ENCODE results near the gene ADGRA1.

Gene ADGRA1

DNA sequence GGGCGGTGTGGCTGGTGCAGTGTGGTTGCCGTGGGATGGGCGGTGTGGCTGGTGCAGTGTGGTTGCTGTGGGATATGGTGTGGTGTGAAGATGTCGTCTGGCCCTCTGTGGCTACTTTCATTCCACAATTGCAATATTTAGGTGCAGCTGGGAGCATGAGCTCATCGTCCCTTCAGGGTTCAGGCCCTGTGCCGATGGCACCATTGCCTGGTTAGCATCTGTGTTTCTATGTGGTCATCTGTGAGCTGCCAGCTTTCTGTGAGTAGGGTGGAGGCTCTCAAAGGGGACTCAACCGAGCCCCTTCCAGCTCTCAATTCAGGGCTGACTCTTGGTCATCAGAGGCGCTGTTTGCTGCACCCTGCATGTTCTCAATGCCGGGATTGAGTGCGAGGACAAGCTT is 3.6 kb downstream of the ADGRA1 start:
- TF ChIP-seq CEBPB (IDR thresholded peaks at IDR 0.05) (no peak), FOXM1 (IDR thresholded peaks at IDR 0.05; ENCODE audit: borderline replicate concordance, low read depth) (no peak), TEAD4 (IDR thresholded peaks at IDR 0.05) (no peak)

DNA sequence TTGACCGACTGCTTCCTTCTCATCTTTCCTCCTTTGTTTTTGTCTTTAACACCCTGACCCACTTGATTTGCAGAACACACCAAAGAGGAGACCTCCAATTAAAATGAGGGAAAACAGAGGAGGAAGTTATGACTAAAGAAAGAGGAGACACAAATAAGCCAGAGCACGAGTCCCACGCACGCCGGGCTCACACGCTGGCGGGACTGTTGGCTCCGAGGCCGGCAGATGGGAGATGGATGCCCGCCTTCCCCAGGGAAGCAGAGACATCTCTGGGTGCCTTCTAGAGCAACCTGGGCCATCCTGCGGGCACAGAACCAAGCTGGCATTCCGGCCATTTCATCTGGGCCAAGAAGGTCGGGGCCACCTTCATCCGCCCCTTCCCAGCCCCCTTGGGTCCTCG is 5.6 kb downstream of the ADGRA1 start:
- TF ChIP-seq TCF12 (IDR thresholded peaks at IDR 0.05; ENCODE audit: low read depth), result no peak
- TF ChIP-seq, protein P1, sequence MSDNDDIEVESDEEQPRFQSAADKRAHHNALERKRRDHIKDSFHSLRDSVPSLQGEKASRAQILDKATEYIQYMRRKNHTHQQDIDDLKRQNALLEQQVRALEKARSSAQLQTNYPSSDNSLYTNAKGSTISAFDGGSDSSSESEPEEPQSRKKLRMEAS (IDR thresholded peaks at IDR 0.05), result no peak

DNA sequence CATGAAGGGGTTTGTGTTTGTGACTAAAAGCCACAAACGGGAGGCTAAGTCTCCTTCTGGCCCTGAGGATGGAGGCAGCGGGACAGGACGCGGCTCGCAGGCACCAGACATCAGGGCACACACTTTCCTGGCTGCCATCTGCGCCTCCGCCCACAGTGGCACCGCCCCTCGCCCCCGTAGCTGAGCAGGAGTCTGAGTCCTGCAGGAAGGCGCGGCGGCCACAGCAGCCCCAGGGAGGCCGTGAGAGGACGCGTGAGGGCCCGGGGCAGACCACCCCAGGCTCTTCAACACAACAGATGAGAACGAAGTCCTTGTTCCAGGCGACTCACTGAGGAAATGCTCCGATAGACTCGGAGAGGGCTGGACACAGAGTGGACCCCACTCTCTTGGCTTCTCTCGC is 6.6 kb downstream of the ADGRA1 start:
- no peak for TF ChIP-seq ZBTB7A (IDR thresholded peaks at IDR 0.05; ENCODE audit: low read depth)
- TF ChIP-seq, protein P2, sequence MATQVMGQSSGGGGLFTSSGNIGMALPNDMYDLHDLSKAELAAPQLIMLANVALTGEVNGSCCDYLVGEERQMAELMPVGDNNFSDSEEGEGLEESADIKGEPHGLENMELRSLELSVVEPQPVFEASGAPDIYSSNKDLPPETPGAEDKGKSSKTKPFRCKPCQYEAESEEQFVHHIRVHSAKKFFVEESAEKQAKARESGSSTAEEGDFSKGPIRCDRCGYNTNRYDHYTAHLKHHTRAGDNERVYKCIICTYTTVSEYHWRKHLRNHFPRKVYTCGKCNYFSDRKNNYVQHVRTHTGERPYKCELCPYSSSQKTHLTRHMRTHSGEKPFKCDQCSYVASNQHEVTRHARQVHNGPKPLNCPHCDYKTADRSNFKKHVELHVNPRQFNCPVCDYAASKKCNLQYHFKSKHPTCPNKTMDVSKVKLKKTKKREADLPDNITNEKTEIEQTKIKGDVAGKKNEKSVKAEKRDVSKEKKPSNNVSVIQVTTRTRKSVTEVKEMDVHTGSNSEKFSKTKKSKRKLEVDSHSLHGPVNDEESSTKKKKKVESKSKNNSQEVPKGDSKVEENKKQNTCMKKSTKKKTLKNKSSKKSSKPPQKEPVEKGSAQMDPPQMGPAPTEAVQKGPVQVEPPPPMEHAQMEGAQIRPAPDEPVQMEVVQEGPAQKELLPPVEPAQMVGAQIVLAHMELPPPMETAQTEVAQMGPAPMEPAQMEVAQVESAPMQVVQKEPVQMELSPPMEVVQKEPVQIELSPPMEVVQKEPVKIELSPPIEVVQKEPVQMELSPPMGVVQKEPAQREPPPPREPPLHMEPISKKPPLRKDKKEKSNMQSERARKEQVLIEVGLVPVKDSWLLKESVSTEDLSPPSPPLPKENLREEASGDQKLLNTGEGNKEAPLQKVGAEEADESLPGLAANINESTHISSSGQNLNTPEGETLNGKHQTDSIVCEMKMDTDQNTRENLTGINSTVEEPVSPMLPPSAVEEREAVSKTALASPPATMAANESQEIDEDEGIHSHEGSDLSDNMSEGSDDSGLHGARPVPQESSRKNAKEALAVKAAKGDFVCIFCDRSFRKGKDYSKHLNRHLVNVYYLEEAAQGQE (IDR thresholded peaks at IDR 0.05; ENCODE audit: low read depth), result no peak
- no peak for TF ChIP-seq EP300 (IDR thresholded peaks at IDR 0.05; ENCODE audit: borderline replicate concordance)
- TF ChIP-seq FOXM1 (IDR thresholded peaks at IDR 0.05; ENCODE audit: borderline replicate concordance, low read depth), result no peak
- TF ChIP-seq, protein P3, sequence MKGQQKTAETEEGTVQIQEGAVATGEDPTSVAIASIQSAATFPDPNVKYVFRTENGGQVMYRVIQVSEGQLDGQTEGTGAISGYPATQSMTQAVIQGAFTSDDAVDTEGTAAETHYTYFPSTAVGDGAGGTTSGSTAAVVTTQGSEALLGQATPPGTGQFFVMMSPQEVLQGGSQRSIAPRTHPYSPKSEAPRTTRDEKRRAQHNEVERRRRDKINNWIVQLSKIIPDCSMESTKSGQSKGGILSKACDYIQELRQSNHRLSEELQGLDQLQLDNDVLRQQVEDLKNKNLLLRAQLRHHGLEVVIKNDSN (IDR thresholded peaks at IDR 0.05), result no peak
- no peak for TF ChIP-seq TCF12 (IDR thresholded peaks at IDR 0.05; ENCODE audit: low read depth)
- TF ChIP-seq RAD21 (IDR thresholded peaks at IDR 0.05; ENCODE audit: low read depth), result no peak
- TF ChIP-seq, protein P1 (IDR thresholded peaks at IDR 0.05), result no peak
- TF ChIP-seq TAF1 (IDR thresholded peaks at IDR 0.05; ENCODE audit: low read depth), result no peak
- TF ChIP-seq EGR1 (IDR thresholded peaks at IDR 0.05), result no peak
- TF ChIP-seq TEAD4 (IDR thresholded peaks at IDR 0.05), result no peak
- no peak for TF ChIP-seq CREB1 (IDR thresholded peaks at IDR 0.05; ENCODE audit: low read depth)
- TF ChIP-seq YY1 (IDR thresholded peaks at IDR 0.05; ENCODE audit: low read depth), result no peak
- TF ChIP-seq CEBPB (IDR thresholded peaks at IDR 0.05), result no peak
- TF ChIP-seq NFIC (IDR thresholded peaks at IDR 0.05), result no peak

DNA sequence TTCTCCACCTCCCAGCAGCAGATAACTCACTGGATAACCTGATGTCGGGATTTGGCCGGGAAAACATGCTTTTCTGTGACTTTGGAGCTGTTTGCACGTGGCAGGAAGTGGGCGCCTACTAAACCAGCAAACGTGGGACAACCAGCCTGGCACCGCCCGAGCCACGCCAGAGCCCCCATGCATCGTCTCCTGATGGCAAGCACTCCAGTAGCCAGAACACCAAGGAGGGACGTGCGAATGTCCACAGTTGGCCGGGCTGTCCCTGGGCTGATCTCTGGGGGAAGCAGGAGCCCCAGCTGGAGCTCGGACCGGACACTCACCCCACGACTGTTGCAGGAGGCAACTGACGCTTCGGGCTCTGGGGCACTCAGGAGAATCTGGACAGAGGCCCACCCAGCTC is 7.1 kb downstream of the ADGRA1 start:
- TF ChIP-seq ZBTB7A (IDR thresholded peaks at IDR 0.05; ENCODE audit: low read depth), result no peak
- no peak for TF ChIP-seq EGR1 (IDR thresholded peaks at IDR 0.05)
- no peak for TF ChIP-seq NFIC (IDR thresholded peaks at IDR 0.05)
- TF ChIP-seq CREB1 (IDR thresholded peaks at IDR 0.05; ENCODE audit: low read depth), result no peak
- no peak for TF ChIP-seq FOXM1 (IDR thresholded peaks at IDR 0.05; ENCODE audit: borderline replicate concordance, low read depth)
- TF ChIP-seq TAF1 (IDR thresholded peaks at IDR 0.05; ENCODE audit: low read depth), result no peak
- TF ChIP-seq YY1 (IDR thresholded peaks at IDR 0.05; ENCODE audit: low read depth), result no peak
- TF ChIP-seq, protein P2 (IDR thresholded peaks at IDR 0.05; ENCODE audit: low read depth), result no peak
- TF ChIP-seq EP300 (IDR thresholded peaks at IDR 0.05; ENCODE audit: borderline replicate concordance), result no peak
- no peak for TF ChIP-seq TEAD4 (IDR thresholded peaks at IDR 0.05)
- no peak for TF ChIP-seq TCF12 (IDR thresholded peaks at IDR 0.05; ENCODE audit: low read depth)
- TF ChIP-seq CEBPB (IDR thresholded peaks at IDR 0.05), result no peak
- TF ChIP-seq, protein P1 (IDR thresholded peaks at IDR 0.05), result no peak
- TF ChIP-seq, protein P3 (IDR thresholded peaks at IDR 0.05), result no peak

DNA sequence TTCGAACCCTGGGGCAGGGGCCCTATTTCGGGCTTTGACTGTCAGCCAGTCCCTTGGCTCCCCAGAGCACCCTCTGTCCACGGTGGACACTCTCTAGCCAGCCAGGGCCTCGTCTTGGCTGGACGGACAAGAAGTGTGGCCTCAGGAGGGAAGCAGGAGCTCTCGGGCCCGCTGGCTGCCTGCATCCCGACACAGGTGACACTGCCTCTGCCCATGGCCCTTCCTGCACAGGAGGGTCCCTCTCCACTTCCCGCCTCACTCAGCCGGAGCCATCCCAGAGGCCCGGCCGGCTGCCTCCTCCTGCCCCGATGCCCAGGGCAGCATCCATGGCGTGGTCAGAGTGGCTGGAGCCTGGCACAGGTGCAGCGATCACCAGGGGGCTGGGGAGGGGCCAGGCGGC is 7.9 kb downstream of the ADGRA1 start:
- TF ChIP-seq CEBPB (IDR thresholded peaks at IDR 0.05) (no peak), TAF1 (IDR thresholded peaks at IDR 0.05; ENCODE audit: low read depth) (no peak), TCF12 (IDR thresholded peaks at IDR 0.05; ENCODE audit: low read depth) (no peak), CREB1 (IDR thresholded peaks at IDR 0.05; ENCODE audit: low read depth) (no peak), EP300 (IDR thresholded peaks at IDR 0.05; ENCODE audit: borderline replicate concordance) (no peak), TEAD4 (IDR thresholded peaks at IDR 0.05) (no peak), EGR1 (IDR thresholded peaks at IDR 0.05) (no peak), FOXM1 (IDR thresholded peaks at IDR 0.05; ENCODE audit: borderline replicate concordance, low read depth) (no peak)
- TF ChIP-seq, protein P2 (IDR thresholded peaks at IDR 0.05; ENCODE audit: low read depth), result no peak
